Muscle of leg (tissue), 11 donors: ENCODE results near the gene KIAA1671. TPM values are rescaled to one million over a fixed set of nuclear protein-coding genes. Genes with fewer than 3 reads are reported as not detected.
A peak's percentile ranks its signal among the peaks of the same experiment; 100 is the strongest.

Experiments
- DNase-seq: peaks from one replicate; pipeline ENCODE4 v3.0.0; 2013
- H3K27ac ChIP-seq: one replicate; pipeline ENCODE4 v1.5.1; 2013; ENCODE audit warnings: mild to moderate bottlenecking, low read length, control low read depth
- H3K27me3 ChIP-seq: one replicate; pipeline ENCODE4 v1.6.1; 2013; ENCODE audit warnings: low read length; ENCODE audit not compliant: control insufficient read depth, insufficient read depth
- H3K36me3 ChIP-seq: one replicate; pipeline ENCODE4 v1.6.1; 2013; ENCODE audit warnings: low read length; ENCODE audit not compliant: control insufficient read depth, insufficient read depth
- H3K4me1 ChIP-seq: one replicate; pipeline ENCODE4 v1.6.1; 2013; ENCODE audit warnings: low read length; ENCODE audit not compliant: control insufficient read depth, insufficient read depth
- H3K4me3 ChIP-seq: one replicate; pipeline ENCODE4 v1.5.1; 2013; ENCODE audit warnings: low read length, control low read depth
- H3K9me3 ChIP-seq: replicated peaks from 2 replicates; pipeline ENCODE4 v1.6.1; 2013; ENCODE audit warnings: low read depth, low read length; ENCODE audit not compliant: control insufficient read depth
- WGBS: methylation state at CpG from one replicate; pipeline ENCODE4 v1.1.5; 2013; ENCODE audit warnings: missing lambda C conversion rate; ENCODE audit not compliant: insufficient coverage; 5-methylcytosine and 5-hydroxymethylcytosine counted together
- polyA plus RNA-seq, 8 donors: library from polyadenylated mRNA; unstranded; fragments of 120-200 nt; gene quantifications; one replicate each; pipeline versions ENCODE4 v1.2.1 to v1.2.3, GENCODE V29; 2013; ENCODE audit warnings: inconsistent platforms in 1 of 8, low replicate concordance in 1 of 8; ENCODE audit not compliant: insufficient read length in 8 of 8, insufficient read depth in 1 of 8
- total RNA-seq: library from RNA; stranded (reverse); fragments of 120-200 nt; gene quantifications from one replicate; pipeline ENCODE4 v1.2.4, GENCODE V29; 2013

Gene KIAA1671
- total and polyA plus RNA-seq, 9 donors: 10.8 to 34.5 (median 26.3) TPM

GRCh38 chr22:25050566-25050965 lies 98.0 kb downstream of the KIAA1671 start:
- WGBS: 97% methylated on average over 5 of the region's 5 CpGs
- H3K36me3 ChIP-seq: peaks cover 3% of the 10 kb centered on the region

GRCh38 chr22:25051073-25051472 lies 98.6 kb downstream of the KIAA1671 start:
- Histone ChIP-seq H3K4me3 (no peak overlapping the region), H3K36me3 (peaks cover 3% of the 10 kb centered on the region), H3K27me3 (no peaks in the 10 kb centered on the region), H3K27ac (no peak overlapping the region), H3K9me3 (peaks cover 5% of the 10 kb centered on the region), H3K4me1 (peaks cover 13% of the 10 kb centered on the region)
- DNase-seq: no peak
- WGBS: no CpG with 5 or more reads among the region's 2 CpGs

More at GRCh38 chr22:25050566-25050965, 98.0 kb downstream of the KIAA1671 start:
- no peak overlapping the region for H3K4me3 ChIP-seq
- H3K4me1 ChIP-seq: peaks cover 13% of the 10 kb centered on the region
- H3K9me3 ChIP-seq: peaks cover 5% of the 10 kb centered on the region
- no peak for DNase-seq
- H3K27me3 ChIP-seq: no peaks in the 10 kb centered on the region
- H3K27ac ChIP-seq: no peak overlapping the region

- Histone ChIP-seq H3K9me3 (peaks cover 5% of the 10 kb centered on the region), H3K27me3 (no peaks in the 10 kb centered on the region), H3K36me3 (peaks cover 3% of the 10 kb centered on the region), H3K27ac (peak overlapping the region; percentile 31), H3K4me1 (peaks cover 13% of the 10 kb centered on the region), H3K4me3 (no peak overlapping the region)
- peak; percentile 77 for DNase-seq
- WGBS: 40% methylated on average over 6 of the region's 9 CpGs
Measured at GRCh38 chr22:25051983-25052710, 99.6 kb downstream of the KIAA1671 start.

- WGBS: 65% methylated on average over 5 of the region's 7 CpGs
- Histone ChIP-seq H3K36me3 (peaks cover 3% of the 10 kb centered on the region), H3K27me3 (no peaks in the 10 kb centered on the region), H3K4me1 (peaks cover 13% of the 10 kb centered on the region), H3K9me3 (peaks cover 5% of the 10 kb centered on the region), H3K4me3 (no peak overlapping the region), H3K27ac (no peak overlapping the region)
- DNase-seq: peak; percentile 38
Measured at GRCh38 chr22:25053153-25053805, 100.8 kb downstream of the KIAA1671 start.

GRCh38 chr22:25054943-25055511 lies 102.5 kb downstream of the KIAA1671 start:
- peaks cover 13% of the 10 kb centered on the region for H3K4me1 ChIP-seq
- peaks cover 5% of the 10 kb centered on the region for H3K9me3 ChIP-seq
- no peak for DNase-seq
- no peak overlapping the region for H3K4me3 ChIP-seq
- no peaks in the 10 kb centered on the region for H3K36me3 ChIP-seq
- 59% methylated on average over 6 of the region's 9 CpGs for WGBS
- H3K27ac ChIP-seq: no peak overlapping the region
- H3K27me3 ChIP-seq: no peaks in the 10 kb centered on the region

- H3K27me3 ChIP-seq: no peaks in the 10 kb centered on the region
- no peaks in the 10 kb centered on the region for H3K36me3 ChIP-seq
- WGBS: 27% methylated on average over 20 of the region's 23 CpGs
- H3K4me3 ChIP-seq: no peak overlapping the region
- DNase-seq: peak; percentile 77
- peaks cover 14% of the 10 kb centered on the region for H3K4me1 ChIP-seq
- H3K27ac ChIP-seq: no peak overlapping the region
- no peaks in the 10 kb centered on the region for H3K9me3 ChIP-seq
Measured at GRCh38 chr22:25057013-25057881, 104.7 kb downstream of the KIAA1671 start.

GRCh38 chr22:25059438-25059837 lies 106.9 kb downstream of the KIAA1671 start:
- no peak overlapping the region for H3K4me3 ChIP-seq
- WGBS: 100% methylated on average over 2 of the region's 5 CpGs

GRCh38 chr22:25060522-25061071 lies 108.1 kb downstream of the KIAA1671 start:
- 56% methylated on average over 9 of the region's 10 CpGs for WGBS
- H3K9me3 ChIP-seq: no peaks in the 10 kb centered on the region
- H3K27me3 ChIP-seq: no peaks in the 10 kb centered on the region
- H3K4me3 ChIP-seq: no peak overlapping the region
- peaks cover 9% of the 10 kb centered on the region for H3K4me1 ChIP-seq
- peak overlapping the region; percentile 1 for H3K27ac ChIP-seq
- H3K36me3 ChIP-seq: no peaks in the 10 kb centered on the region
- DNase-seq: peak; percentile 42

More at GRCh38 chr22:25059438-25059837, 106.9 kb downstream of the KIAA1671 start:
- Histone ChIP-seq H3K27ac (no peak overlapping the region), H3K4me1 (peaks cover 9% of the 10 kb centered on the region), H3K36me3 (no peaks in the 10 kb centered on the region), H3K9me3 (no peaks in the 10 kb centered on the region), H3K27me3 (no peaks in the 10 kb centered on the region)
- DNase-seq: no peak

GRCh38 chr22:25061134-25061533 lies 108.6 kb downstream of the KIAA1671 start:
- Histone ChIP-seq H3K27ac (no peak overlapping the region), H3K4me3 (no peak overlapping the region), H3K36me3 (no peaks in the 10 kb centered on the region), H3K9me3 (no peaks in the 10 kb centered on the region), H3K4me1 (peaks cover 9% of the 10 kb centered on the region), H3K27me3 (no peaks in the 10 kb centered on the region)
- DNase-seq: no peak
- 100% methylated on average over 2 of the region's 5 CpGs for WGBS
